GF-D8 (cell line): ENCODE results near the gene PNMT.

ENCODE experiments used
- DNase-seq: peaks from one replicate; lab custom pipeline; 2025; lab: John Stamatoyannopoulos, UW

Gene PNMT

DNA sequence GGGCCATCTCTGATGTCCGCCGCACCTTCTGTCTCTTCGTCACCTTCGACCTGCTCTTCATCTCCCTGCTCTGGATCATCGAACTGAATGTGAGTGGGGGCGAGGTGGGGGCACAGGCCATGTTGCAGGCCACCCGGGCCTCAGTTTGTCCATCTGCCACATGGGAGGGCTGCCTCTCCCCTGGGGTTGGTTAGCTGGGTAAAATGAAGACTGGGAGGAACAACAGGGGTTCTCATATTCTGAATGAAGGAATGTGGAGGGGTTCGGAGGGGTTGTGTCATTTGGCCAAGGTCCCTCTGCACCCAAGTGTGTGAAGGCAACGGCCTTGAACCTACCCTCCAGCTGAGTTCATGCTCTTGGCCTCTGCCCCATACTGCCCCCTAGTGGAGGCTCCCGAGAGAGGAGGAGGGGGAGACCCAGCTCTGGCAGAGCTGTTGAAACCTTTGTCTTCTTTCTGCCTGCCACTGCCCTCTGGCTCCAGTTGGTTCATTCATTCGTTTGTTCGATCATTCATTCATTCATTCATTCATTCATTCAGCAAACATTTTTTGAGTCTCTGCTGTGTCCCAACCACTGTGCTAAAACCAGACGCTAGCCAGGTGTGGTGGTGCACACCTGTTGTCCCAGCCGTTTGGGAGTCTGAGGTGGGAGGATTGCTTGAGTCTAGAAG is 14.5 kb upstream of the PNMT start:
- DNase-seq, result no peak

DNA sequence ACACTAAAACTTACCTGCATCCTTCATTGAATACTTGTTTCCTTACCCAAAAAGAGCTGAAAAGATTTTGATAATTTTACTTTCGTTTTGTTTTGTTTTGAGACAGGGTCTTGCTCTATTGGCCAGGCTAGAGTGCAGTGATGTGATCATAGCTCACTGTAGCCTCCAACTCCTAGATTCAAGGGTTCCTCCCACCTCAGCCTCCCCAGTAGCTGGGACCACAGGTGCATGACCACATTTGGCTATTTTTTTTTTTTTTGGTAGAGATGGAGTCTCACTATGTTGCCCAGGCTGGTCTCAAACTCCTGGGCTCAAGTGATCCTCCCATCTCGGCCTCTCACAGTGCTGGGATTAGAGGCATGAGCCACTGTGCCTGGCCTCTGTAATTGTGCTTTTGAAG is 13.1 kb upstream of the PNMT start:
- DNase-seq, result no peak

DNA sequence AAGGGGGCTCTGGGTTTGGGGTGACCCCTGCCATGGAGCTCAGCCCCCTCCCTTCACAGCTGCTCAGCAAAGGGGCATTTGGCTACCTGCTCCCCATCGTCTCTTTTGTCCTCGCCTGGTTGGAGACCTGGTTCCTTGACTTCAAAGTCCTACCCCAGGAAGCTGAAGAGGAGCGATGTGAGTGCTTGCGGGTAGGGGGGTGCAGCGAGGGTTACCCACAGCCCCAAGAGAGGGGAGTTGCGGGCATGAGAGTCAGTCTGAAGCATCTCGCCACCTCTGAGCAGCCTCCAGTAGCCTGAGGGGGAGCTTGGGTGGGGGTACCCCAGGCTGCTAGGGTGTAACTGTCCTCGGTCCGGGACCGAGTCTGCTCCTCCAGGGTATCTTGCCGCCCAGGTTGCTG is 9.9 kb upstream of the PNMT start:
- DNase-seq, result no peak

DNA sequence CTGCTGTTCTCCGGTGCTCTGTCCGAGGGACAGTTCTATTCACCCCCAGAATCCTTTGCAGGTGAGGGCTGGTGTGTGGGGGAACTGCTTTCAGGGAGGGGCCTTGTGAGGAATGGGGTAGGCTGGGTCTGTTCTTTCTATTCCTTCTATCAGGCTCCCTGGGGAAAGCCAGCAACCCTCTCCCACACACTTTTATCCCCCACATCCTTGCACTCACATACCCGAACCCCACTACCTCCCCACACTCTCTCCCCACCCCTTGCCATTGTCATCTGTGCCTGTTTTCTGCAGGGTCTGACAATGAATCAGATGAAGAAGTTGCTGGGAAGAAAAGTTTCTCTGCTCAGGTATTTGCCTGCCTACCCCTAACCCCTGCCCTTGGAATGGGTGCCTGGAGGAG is 9.5 kb upstream of the PNMT start:
- DNase-seq, result no peak

DNA sequence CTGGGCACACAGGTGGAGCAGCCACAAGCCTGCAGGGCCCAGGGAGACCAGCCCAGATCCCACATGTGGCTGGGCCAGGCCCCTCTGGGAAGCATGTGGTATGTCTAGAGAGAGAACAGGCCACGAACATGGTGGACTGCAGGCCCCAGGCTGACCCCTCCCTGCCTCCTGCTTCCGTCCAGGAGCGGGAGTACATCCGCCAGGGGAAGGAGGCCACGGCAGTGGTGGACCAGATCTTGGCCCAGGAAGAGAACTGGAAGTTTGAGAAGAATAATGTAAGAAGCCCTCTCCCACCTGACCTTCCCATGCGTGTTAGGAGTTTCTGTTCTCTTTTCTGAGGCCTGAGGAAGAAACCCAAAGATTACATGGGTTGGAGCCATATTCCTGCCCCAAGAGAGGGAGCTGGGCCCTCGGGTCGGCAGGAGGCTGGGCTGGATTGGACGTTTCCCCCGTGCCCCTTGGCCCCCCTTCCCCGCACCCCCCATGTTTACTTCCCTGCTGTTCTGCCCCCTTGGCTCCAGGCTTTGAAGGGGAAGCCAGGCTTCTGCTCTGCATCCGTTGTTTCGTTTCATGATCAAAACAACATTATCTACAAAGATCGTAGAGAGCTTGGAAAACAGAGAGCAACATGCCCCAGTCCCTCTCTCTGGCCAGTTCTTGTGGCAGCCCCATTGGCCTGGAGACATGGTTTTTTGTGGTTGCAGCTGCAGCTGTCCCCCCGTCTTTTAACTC is 8.8 kb upstream of the PNMT start:
- no peak for DNase-seq

DNA sequence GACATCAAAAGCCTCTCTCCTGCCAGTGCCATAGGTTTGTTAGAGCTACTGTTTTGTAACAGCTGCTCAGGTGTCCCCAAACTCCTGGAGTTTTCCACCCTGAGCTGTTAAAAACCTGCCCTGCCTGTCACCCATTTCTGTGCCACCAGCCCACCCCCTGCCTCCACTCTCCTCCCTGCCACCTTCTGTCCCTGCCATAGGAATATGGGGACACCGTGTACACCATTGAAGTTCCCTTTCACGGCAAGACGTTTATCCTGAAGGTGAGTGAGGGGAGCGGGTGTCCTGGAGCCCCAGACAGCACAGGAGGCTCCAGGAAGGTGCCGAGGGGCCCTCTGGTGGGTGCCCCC is 8.3 kb upstream of the PNMT start:
- DNase-seq, result no peak

DNA sequence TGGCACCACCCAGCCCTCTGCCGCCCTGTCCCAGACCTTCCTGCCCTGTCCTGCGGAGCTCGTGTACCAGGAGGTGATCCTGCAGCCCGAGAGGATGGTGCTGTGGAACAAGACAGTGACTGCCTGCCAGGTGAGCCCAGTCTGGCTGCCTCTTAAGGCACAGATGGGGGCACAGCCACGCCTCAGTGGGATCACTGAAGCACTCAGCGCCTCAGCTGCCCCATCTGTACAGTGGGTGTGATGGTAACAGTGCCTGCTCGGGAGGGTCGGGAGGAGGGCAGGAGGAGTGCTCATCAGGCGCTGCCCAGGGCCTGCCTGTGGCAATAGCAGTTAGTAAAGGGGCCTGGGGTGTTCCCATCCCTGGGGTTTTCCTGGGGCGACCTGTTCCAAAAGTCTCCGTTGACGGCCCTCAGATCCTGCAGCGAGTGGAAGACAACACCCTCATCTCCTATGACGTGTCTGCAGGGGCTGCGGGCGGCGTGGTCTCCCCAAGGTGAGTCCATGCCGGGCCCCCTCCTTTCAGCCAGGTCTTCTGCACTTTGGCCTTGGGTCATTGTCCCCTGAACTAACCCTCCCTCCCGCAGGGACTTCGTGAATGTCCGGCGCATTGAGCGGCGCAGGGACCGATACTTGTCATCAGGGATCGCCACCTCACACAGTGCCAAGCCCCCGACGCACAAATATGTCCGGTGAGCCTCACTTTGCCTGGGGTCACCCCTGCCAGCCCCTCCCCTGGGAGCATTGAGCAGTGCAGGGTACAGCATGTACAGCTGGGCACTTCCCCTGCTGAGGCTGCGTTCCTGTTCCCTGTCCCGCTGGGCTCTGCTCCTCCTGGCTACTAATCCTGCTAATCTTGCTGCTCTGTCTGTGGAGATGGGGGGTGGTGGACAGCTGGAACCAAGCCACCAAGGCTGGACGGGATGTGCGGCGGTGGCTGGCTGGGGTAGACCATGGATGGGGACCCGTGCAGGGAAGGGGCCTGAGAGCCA is 7.6 kb upstream of the PNMT start:
- DNase-seq, result no peak

DNA sequence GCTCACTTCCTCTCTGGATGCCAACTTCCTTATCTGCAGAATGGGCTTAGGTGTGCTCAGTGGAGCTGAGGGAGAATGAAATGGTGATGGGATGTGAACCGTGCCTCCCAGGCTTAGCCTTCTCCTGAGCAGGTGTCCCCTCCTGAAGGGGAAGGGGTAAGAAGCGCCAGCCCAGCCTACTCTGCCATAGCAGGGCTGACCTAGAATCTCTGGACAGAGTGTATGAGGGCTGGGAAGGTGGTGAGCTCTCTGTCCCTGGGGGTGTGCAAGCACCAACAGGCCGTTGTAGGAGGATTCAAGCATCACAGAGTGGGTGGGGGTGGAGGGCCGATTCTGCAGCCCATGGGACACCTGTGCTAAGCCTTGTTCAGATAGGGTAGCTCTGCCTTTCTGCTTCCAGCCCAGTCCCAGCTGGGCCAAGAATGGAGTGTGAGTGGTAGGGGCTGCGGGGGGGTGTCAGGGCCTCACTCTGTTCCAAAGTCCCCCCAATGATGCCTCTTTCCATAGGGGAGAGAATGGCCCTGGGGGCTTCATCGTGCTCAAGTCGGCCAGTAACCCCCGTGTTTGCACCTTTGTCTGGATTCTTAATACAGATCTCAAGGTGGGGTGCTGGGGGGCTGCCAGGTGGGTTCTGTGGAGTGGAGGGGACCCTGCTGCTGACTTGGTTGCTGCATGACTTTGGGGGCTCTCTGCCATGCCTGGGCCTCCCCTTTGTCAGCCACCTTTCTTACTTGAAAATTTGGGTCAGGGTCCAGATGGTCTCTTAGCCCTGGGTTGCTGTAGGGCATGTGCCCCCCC is 6.3 kb upstream of the PNMT start:
- DNase-seq, result no peak

DNA sequence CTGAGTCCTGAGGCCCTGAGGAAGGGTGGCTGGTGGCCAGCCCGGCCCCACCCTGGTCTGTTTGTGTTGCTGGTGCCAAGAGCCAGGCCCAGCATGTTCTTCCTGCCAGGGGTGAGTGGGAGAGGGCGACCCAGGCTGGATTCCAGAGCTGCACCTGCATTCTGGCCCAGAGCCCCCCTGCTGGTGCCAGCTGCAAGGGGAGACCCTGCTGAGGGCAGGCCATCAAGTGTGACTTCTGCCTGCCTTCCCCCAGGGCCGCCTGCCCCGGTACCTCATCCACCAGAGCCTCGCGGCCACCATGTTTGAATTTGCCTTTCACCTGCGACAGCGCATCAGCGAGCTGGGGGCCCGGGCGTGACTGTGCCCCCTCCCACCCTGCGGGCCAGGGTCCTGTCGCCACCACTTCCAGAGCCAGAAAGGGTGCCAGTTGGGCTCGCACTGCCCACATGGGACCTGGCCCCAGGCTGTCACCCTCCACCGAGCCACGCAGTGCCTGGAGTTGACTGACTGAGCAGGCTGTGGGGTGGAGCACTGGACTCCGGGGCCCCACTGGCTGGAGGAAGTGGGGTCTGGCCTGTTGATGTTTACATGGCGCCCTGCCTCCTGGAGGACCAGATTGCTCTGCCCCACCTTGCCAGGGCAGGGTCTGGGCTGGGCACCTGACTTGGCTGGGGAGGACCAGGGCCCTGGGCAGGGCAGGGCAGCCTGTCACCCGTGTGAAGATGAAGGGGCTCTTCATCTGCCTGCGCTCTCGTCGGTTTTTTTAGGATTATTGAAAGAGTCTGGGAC is 5.5 kb upstream of the PNMT start:
- DNase-seq, result no peak

DNA sequence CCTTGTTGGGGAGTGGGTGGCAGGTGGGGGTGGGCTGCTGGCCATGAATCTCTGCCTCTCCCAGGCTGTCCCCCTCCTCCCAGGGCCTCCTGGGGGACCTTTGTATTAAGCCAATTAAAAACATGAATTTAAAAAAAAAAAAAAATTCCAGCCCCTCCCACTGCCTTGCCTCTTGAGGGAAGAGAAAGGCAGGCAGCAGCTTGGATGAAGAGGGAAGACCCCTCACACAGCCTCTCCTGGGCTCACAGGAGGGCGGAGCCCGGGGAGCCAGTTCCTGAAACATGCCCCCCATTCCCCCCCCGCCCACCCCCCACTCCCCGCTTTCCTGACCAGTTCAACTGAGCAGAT is 4.9 kb upstream of the PNMT start:
- DNase-seq, result no peak

DNA sequence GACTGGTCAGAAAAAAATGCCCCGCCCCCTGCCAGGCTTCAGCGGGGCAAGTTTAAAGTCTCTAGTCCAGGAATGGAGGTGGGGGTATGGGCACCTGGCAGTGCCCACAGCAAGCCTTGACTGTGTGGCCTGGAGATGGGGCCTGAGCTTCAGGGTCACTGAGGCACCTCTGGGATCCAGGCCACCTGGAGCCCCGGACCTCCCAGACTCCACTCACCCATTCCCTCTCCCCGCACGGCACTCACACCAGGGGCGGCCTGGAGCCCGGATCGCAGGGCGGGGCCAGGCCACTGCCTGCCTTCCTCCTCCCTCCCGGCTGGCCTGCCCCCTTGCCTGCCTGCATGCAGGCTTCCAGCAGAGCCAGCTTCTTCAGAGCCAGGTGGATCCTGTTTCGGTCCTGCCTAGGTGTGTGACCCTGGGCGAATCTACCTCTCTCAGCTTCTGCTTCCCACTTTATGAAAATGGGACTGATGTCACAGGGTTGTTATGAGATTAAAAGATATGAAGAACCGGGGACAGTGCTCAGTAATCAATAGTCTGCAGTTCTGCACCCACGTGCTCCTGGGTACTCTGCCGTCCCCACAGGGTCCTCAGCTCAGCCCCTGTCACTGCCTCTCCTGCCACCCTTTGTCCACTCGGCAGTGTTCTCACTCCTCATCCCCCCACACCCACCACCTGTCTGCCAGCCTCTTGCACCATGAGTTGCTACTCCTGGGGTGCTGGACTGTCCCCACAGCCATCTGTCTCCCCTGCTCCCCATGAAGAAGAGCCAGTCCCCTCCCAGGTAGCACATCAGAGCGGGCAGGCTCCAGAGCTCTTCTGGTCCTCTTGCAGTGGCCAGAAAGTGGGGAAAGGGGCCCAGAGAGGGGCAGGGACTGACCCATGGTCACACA is 4.3 kb upstream of the PNMT start:
- DNase-seq, result no peak

DNA sequence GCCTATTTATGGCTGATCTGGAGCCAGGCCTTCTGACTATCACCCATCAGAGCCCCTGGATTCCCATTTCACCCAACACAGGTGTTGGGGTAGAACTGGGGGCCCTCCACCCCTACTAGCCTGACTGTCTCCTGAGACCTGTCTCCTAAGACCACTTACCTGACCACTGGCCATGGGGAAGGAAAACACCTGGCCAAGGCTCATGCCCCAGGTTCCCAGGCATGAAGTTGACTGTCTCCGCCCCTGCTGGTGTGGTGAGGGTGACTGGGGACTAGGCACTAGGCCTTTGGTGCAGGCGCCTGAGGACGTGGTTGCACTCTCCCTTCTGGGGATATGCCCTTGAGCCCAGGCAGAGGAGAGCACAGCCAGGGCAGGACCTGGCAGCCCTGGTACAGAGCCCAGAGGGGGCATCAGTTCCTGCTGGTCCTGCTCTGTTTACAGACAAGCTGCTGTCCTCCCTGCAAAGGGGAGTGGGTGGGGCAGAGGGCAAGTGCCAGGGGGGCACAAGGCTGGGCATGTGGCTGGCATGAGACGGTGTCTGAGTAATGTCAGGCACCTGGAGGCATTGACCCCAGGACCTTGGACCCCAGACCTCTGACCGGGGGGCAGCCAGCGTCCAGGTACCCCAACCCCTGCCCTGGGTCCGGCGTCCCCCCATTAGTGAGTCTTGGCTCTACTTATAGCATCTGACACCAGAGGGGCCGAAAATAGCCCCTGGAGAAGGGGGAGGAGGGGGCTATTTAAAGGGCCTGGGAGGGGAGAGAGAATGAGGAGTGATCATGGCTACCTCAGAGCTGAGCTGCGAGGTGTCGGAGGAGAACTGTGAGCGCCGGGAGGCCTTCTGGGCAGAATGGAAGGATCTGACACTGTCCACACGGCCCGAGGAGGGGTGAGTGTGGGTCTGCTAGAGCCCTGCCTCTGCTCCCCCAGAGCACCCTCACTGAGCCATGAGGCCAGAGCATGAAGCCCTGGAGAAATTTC is 3.4 kb upstream of the PNMT start, which contains the start of gene TCAP:
Gene TCAP (plus strand): TSS at position 769 of the 981 bp plus-strand sequence. CDS start 11 bp downstream, at position 780.
- DNase-seq, result no peak

DNA sequence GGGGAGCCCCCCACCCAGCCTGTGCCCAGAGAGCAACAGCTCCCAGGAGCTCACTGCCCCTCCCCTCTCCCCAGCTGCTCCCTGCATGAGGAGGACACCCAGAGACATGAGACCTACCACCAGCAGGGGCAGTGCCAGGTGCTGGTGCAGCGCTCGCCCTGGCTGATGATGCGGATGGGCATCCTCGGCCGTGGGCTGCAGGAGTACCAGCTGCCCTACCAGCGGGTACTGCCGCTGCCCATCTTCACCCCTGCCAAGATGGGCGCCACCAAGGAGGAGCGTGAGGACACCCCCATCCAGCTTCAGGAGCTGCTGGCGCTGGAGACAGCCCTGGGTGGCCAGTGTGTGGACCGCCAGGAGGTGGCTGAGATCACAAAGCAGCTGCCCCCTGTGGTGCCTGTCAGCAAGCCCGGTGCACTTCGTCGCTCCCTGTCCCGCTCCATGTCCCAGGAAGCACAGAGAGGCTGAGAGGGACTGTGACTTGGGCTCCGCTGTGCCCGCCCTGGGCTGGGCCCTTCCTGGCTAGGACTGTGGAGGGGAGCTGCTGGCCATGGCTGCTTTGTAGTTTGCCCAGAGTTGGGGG is 2.5 kb upstream of the PNMT start:
- DNase-seq, result no peak

DNA sequence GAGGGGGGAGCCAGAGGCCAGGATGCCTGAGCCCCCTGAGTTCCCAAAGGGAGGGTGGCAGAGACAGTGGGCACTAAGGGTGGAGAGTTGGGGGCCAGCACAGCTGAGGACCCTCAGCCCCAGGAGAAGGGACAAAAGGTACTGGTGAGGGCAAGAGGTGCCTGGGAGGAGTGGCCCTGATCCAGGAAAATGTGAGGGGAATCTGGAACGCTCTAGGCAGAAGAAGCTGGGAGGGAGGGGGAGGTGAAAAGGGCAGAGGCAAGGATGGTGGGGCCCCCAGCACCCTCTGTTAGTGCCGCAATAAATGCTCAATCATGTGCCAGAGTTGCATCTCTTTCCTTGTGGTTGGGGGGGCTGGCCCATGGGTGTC is 2.0 kb upstream of the PNMT start:
- no peak for DNase-seq

DNA sequence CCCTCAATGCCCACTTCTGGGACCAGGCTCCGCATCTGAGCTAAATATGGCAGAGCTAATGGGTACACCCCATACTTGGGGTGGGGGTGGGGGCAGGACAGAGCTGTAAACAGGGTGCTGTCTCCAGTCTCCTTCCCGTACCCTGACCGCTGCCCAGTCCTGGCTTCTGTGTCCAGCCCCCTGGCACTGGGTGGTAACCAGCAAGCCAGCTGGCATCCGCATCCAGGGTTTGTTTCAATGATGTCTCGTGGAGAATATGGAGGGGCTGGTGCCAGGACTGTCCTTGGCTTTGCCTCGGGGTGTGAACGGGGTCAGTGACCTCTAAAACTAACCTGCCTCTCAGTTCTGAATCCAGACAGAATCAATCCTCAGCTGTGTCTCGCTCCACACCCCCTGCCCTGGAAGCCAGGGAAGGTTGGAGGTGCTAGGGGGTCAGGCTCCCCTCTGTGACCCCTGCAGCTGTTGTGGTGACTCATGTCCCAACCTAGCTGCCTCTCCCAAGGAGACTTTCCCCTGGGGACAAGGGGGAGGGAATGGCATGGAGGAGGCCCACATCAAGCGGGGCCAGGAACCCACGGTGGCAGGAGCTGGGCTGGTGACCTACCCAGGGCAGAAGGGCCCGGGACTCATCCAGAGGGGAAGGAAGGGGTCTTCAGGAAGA is 1.5 kb upstream of the PNMT start:
- DNase-seq, result no peak

DNA sequence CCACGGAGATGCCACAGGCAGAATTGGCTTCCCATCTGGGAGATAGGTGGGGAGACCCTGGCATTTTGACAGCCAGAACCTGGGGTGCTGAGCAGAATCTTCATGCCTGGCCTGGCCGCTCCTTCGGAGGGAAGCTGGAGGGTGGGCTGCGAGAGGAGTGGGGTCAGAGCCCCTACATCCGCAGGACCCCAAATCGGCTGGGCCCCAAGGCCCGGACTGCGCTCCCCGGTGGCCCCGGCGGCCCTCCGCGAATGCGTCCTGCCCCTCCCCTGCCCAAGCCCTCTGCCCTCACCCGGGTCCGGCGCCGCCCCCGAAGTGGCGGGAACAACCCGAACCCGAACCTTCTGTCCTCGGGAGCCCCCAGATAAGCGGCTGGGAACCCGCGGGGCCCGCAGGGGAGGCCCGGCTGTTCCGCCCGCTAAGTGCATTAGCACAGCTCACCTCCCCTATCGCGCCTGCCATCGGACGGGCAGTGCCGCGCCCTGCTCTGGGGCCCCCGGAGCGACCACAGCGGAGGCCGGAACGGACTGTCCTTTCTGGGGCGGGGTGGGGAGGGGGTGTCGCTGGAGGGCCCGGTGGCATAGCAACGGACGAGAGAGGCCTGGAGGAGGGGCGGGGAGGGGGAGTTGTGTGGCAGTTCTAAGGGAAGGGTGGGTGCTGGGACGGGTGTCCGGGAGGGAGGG is 850 bp upstream of the PNMT start:
- DNase-seq, result no peak
